Stomach smooth muscle (tissue), 2 donors: Measurements from ENCODE around the gene UCN3.

ENCODE experiments used
- H3K27ac ChIP-seq: one replicate; pipeline ENCODE4 v1.7.0; 2013; ENCODE audit warnings: mild to moderate bottlenecking, low read length, inconsistent platforms
- H3K27me3 ChIP-seq, 2 donors: one replicate each; pipeline ENCODE4 v1.7.0; 2013; ENCODE audit warnings: low read length in 2 of 2; ENCODE audit not compliant: insufficient read depth in 2 of 2, control insufficient read depth in 1 of 2
- H3K36me3 ChIP-seq, 2 donors: one replicate each; pipeline ENCODE4 v1.7.0; 2013; ENCODE audit warnings: low read length in 2 of 2; ENCODE audit not compliant: control insufficient read depth in 2 of 2, insufficient read depth in 2 of 2
- H3K4me1 ChIP-seq: one replicate; pipeline ENCODE4 v1.7.0; 2013; ENCODE audit warnings: low read length; ENCODE audit not compliant: control insufficient read depth, insufficient read depth
- H3K4me3 ChIP-seq, 2 donors: one replicate each; pipeline ENCODE4 v1.7.0; 2013; ENCODE audit warnings: low read length in 2 of 2
- H3K9ac ChIP-seq, 2 donors: one replicate each; pipeline ENCODE4 v1.7.0; 2013; ENCODE audit warnings: low read length in 2 of 2, mild to moderate bottlenecking in 1 of 2
- H3K9me3 ChIP-seq, 2 donors: one replicate each; pipeline ENCODE4 v1.7.0; 2013; ENCODE audit warnings: low read length in 2 of 2; ENCODE audit not compliant: control insufficient read depth in 2 of 2
- donor health status: healthy.
- donor health status: Pancreatic carcinoma.

Gene UCN3

GRCh38 chr10:5343979-5344378, 20.8 kb upstream of the UCN3 start:
- Histone ChIP-seq H3K27ac (no peak overlapping the region), H3K4me1 (no peaks in the 10 kb centered on the region), H3K9me3 (no peaks in the 10 kb centered on the region), H3K9ac (no peak overlapping the region), H3K36me3 (no peaks in the 10 kb centered on the region), H3K27me3 (no peaks in the 10 kb centered on the region), H3K4me3 (no peak overlapping the region)

- Histone ChIP-seq H3K27ac (no peak overlapping the region), H3K4me3 (no peak overlapping the region), H3K9me3 (no peaks in the 10 kb centered on the region)
Observed at GRCh38 chr10:5344746-5345145, 20.0 kb upstream of the UCN3 start.

GRCh38 chr10:5346881-5347280, 17.9 kb upstream of the UCN3 start:
- Histone ChIP-seq H3K27ac (no peak overlapping the region), H3K36me3 (no peaks in the 10 kb centered on the region), H3K27me3 (no peaks in the 10 kb centered on the region), H3K9ac (no peak overlapping the region), H3K4me3 (no peak overlapping the region), H3K9me3 (no peaks in the 10 kb centered on the region), H3K4me1 (no peaks in the 10 kb centered on the region)

More at GRCh38 chr10:5344746-5345145, 20.0 kb upstream of the UCN3 start:
- Histone ChIP-seq H3K9ac (no peak overlapping the region), H3K4me1 (no peaks in the 10 kb centered on the region), H3K27me3 (no peaks in the 10 kb centered on the region), H3K36me3 (no peaks in the 10 kb centered on the region)

GRCh38 chr10:5349362-5349761, 15.4 kb upstream of the UCN3 start:
- Histone ChIP-seq H3K9me3 (no peaks in the 10 kb centered on the region), H3K9ac (no peak overlapping the region), H3K4me3 (no peak overlapping the region)

GRCh38 chr10:5354068-5354467, 10.7 kb upstream of the UCN3 start:
- Histone ChIP-seq H3K36me3 (no peaks in the 10 kb centered on the region), H3K9ac (no peak overlapping the region), H3K9me3 (no peaks in the 10 kb centered on the region), H3K4me3 (no peak overlapping the region), H3K4me1 (no peaks in the 10 kb centered on the region), H3K27me3 (peaks cover 2 to 7% of the 10 kb centered on the region in 2 donors), H3K27ac (no peak overlapping the region)

More at GRCh38 chr10:5349362-5349761, 15.4 kb upstream of the UCN3 start:
- H3K36me3 ChIP-seq = no peaks in the 10 kb centered on the region
- no peaks in the 10 kb centered on the region for H3K4me1 ChIP-seq
- H3K27me3 ChIP-seq = no peaks in the 10 kb centered on the region
- H3K27ac ChIP-seq = no peak overlapping the region

GRCh38 chr10:5355594-5356301, 9.0 kb upstream of the UCN3 start:
- no peak overlapping the region for H3K9ac ChIP-seq
- H3K27ac ChIP-seq = no peak overlapping the region
- H3K4me1 ChIP-seq = no peaks in the 10 kb centered on the region
- H3K36me3 ChIP-seq = no peaks in the 10 kb centered on the region
- H3K27me3 ChIP-seq = peaks cover 2 to 7% of the 10 kb centered on the region in 2 donors
- H3K4me3 ChIP-seq = no peak overlapping the region
- no peaks in the 10 kb centered on the region for H3K9me3 ChIP-seq

- H3K4me1 ChIP-seq = no peaks in the 10 kb centered on the region
- no peaks in the 10 kb centered on the region for H3K9me3 ChIP-seq
- H3K27me3 ChIP-seq = peaks cover 2 to 7% of the 10 kb centered on the region in 2 donors
- no peak overlapping the region for H3K27ac ChIP-seq
- no peak overlapping the region for H3K4me3 ChIP-seq
- no peak overlapping the region for H3K9ac ChIP-seq
- no peaks in the 10 kb centered on the region for H3K36me3 ChIP-seq
Observed at GRCh38 chr10:5356302-5356763, 8.4 kb upstream of the UCN3 start.

- Histone ChIP-seq H3K4me1 (no peaks in the 10 kb centered on the region), H3K27me3 (peaks cover 22 to 30% of the 10 kb centered on the region in 2 donors), H3K9me3 (no peaks in the 10 kb centered on the region), H3K27ac (no peak overlapping the region), H3K9ac (no peak overlapping the region), H3K4me3 (no peak overlapping the region), H3K36me3 (no peaks in the 10 kb centered on the region)
Observed at GRCh38 chr10:5360318-5360915, 4.3 kb upstream of the UCN3 start.

- Histone ChIP-seq H3K4me3 (no peak overlapping the region), H3K9ac (no peak overlapping the region), H3K27me3 (peaks cover 21 to 30% of the 10 kb centered on the region in 2 donors), H3K27ac (no peak overlapping the region), H3K4me1 (no peaks in the 10 kb centered on the region), H3K9me3 (no peaks in the 10 kb centered on the region), H3K36me3 (no peaks in the 10 kb centered on the region)
Observed at GRCh38 chr10:5361966-5362365, 2.8 kb upstream of the UCN3 start.

- Histone ChIP-seq H3K4me1 (no peaks in the 10 kb centered on the region), H3K9me3 (no peaks in the 10 kb centered on the region), H3K27ac (no peak overlapping the region), H3K9ac (no peak overlapping the region), H3K27me3 (peaks cover 21 to 28% of the 10 kb centered on the region in 2 donors), H3K36me3 (no peaks in the 10 kb centered on the region), H3K4me3 (no peak overlapping the region)
Observed at GRCh38 chr10:5362873-5363272, 1.9 kb upstream of the UCN3 start.

- Histone ChIP-seq H3K27me3 (peaks cover 21 to 28% of the 10 kb centered on the region in 2 donors), H3K4me1 (no peaks in the 10 kb centered on the region), H3K4me3 (no peak overlapping the region), H3K36me3 (no peaks in the 10 kb centered on the region), H3K9ac (no peak overlapping the region), H3K9me3 (no peaks in the 10 kb centered on the region), H3K27ac (no peak overlapping the region)
Observed at GRCh38 chr10:5364374-5364773, 392 bp upstream of the UCN3 start.
